GM12878 (cell line): ENCODE results near the gene CEP128. TPM values are rescaled to one million over a fixed set of nuclear protein-coding genes. Genes with fewer than 3 reads are reported as not detected.

Experiments
- ATAC-seq: fragments of 200-7000 bp; cut with Tn5 transposase; 3 replicates; pipeline ENCODE4 v1.9.1; 2020; ENCODE audit warnings: mild to moderate bottlenecking, moderate library complexity
- BruUV-seq: library from RNA; stranded (reverse); fragments of 400-500 nt; replicated peaks from 2 replicates; lab custom pipeline; 2021; lab: Mats Ljungman, UMichigan
- CTCF ChIA-PET: fragments of 300-600 bp; sonication (Branson Sonifier 250); formaldehyde crosslinking; extraction: SDS; loops from one replicate; lab custom pipeline; 2021; ENCODE audit warnings: inconsistent platforms; lab: Yijun Ruan, JAX
- POLR2A ChIA-PET: fragments of 350-600 bp; formaldehyde crosslinking; extraction: SDS; loops from one replicate; lab custom pipeline; 2021; ENCODE audit warnings: inconsistent platforms; lab: Charles Lee
- RAD21 ChIA-PET: fragments of 300-600 bp; sonication (Branson Sonifier 250); formaldehyde crosslinking; loops from one replicate; lab custom pipeline; 2023; ENCODE audit warnings: antibody characterized with exemption; ENCODE audit not compliant: unreplicated experiment; lab: Charles Lee
- SMC1A ChIA-PET: fragments of 300-600 bp; sonication (Branson Sonifier 250); formaldehyde crosslinking; loops from one replicate; lab custom pipeline; 2023; ENCODE audit not compliant: unreplicated experiment, uncharacterized antibody; lab: Charles Lee
- DNase-seq: peaks from one replicate; pipeline ENCODE4 v3.0.0-alpha.2; 2011; ENCODE audit warnings: low read depth, low spot score
- FAIRE-seq: peaks from 3 replicates; lab custom pipeline; 2011; peaks lifted over from hg19 to GRCh38; lab: Jason Lieb, UNC
- H2AFZ ChIP-seq: 2 replicates; pipeline ENCODE4 v1.6.0; 2011; ENCODE audit warnings: low read depth, low read length, control low read depth; ENCODE audit not compliant: control insufficient read depth
- H3K27ac ChIP-seq: 2 replicates; pipeline ENCODE4 v1.5.1; 2011; ENCODE audit warnings: control low read depth; ENCODE audit not compliant: control insufficient read depth, insufficient read depth
- H3K27me3 ChIP-seq, 2 experiments: replicated peaks in 1 of 2; 2 replicates each; pipeline versions ENCODE4 v1.6.0 to v1.6.1; 2011; ENCODE audit warnings: low read length in 1 of 2; ENCODE audit not compliant: control insufficient read depth in 2 of 2, insufficient read depth in 2 of 2
- H3K36me3 ChIP-seq, 2 experiments: 2 replicates each; pipeline ENCODE4 v1.5.1; 2011; ENCODE audit warnings: low read length in 1 of 2; ENCODE audit not compliant: control insufficient read depth in 2 of 2, insufficient read depth in 2 of 2
- H3K4me1 ChIP-seq: 2 replicates; pipeline ENCODE4 v1.6.1; 2011; ENCODE audit warnings: mild to moderate bottlenecking, low read length, moderate library complexity, mixed read lengths; ENCODE audit not compliant: control insufficient read depth, insufficient read depth
- H3K4me2 ChIP-seq: 2 replicates; pipeline ENCODE4 v1.6.0; 2011; ENCODE audit warnings: control low read depth; ENCODE audit not compliant: control insufficient read depth, insufficient read depth
- H3K4me3 ChIP-seq: fragments of 200-600 bp; sonication (generic); 2 replicates; pipeline ENCODE4 v1.5.1; 2016
- H3K79me2 ChIP-seq: 2 replicates; pipeline ENCODE4 v1.6.0; 2011; ENCODE audit warnings: low read length; ENCODE audit not compliant: control insufficient read depth, insufficient read depth
- H3K9ac ChIP-seq: 2 replicates; pipeline ENCODE4 v1.8.0; 2011; ENCODE audit warnings: low read length, control low read depth, mixed read lengths; ENCODE audit not compliant: control insufficient read depth, insufficient read depth
- H3K9me3 ChIP-seq: replicated peaks from 3 replicates; pipeline ENCODE4 v1.5.1; 2011; ENCODE audit warnings: mild to moderate bottlenecking, low read length; ENCODE audit not compliant: control insufficient read depth, insufficient read depth
- H4K20me1 ChIP-seq: 2 replicates; pipeline ENCODE4 v1.6.0; 2011; ENCODE audit not compliant: control insufficient read depth, insufficient read depth
- CEBPB ChIP-seq, 2 experiments: fragments of 150-350 bp in 1 of 2; IDR thresholded peaks; 2 replicates each; pipeline ENCODE4 v1.6.1; 2012 to 2014; ENCODE audit warnings: low read depth in 2 of 2, low read length in 2 of 2, borderline replicate concordance in 1 of 2, inconsistent platforms in 1 of 2
- CHD1 ChIP-seq: IDR thresholded peaks from 2 replicates; pipeline ENCODE4 v1.6.1; 2012; ENCODE audit warnings: low read depth, low read length, improper control_type of control experiment
- CHD4 ChIP-seq: fragments of 200-600 bp; sonication (generic); IDR thresholded peaks from 2 replicates; pipeline ENCODE4 v1.6.1; 2016; ENCODE audit warnings: mild to moderate bottlenecking
- FOS ChIP-seq: IDR thresholded peaks from 3 replicates; pipeline ENCODE4 v1.6.1; 2011; ENCODE audit warnings: borderline replicate concordance; ENCODE audit not compliant: insufficient read length; ENCODE audit errors: extremely low read depth
- GATAD2B ChIP-seq: fragments of 450-650 bp; conservative IDR thresholded peaks from 2 replicates; pipeline ENCODE4 v1.6.1; 2017; ENCODE audit warnings: low read depth, mild to moderate bottlenecking, moderate library complexity
- HDAC2 ChIP-seq: fragments of 200-600 bp; sonication (generic); IDR thresholded peaks from 2 replicates; pipeline ENCODE4 v1.6.1; 2017
- IKZF1 ChIP-seq: fragments of 450-650 bp; conservative IDR thresholded peaks from 2 replicates; pipeline ENCODE4 v1.6.1; 2017; ENCODE audit warnings: antibody characterized with exemption, mild to moderate bottlenecking
- MEF2A ChIP-seq: IDR thresholded peaks from 2 replicates; pipeline ENCODE4 v1.6.1; 2011; ENCODE audit warnings: low read depth, mild to moderate bottlenecking, low read length, moderate library complexity; ENCODE audit not compliant: insufficient read depth
- MYC ChIP-seq: IDR thresholded peaks from 2 replicates; pipeline ENCODE4 v1.6.1; 2011; ENCODE audit warnings: mild to moderate bottlenecking, low read length, moderate library complexity, inconsistent platforms; ENCODE audit not compliant: insufficient read depth, insufficient replicate concordance, insufficient read length, severe bottlenecking
- SIN3A ChIP-seq: IDR thresholded peaks from 2 replicates; pipeline ENCODE4 v1.6.1; 2012; ENCODE audit warnings: low read depth, low read length, improper control_type of control experiment
- SMAD5 ChIP-seq: IDR thresholded peaks from 2 replicates; pipeline ENCODE4 v1.6.1; 2016; ENCODE audit warnings: antibody characterized with exemption, low read depth
- SMARCA5 ChIP-seq: fragments of 450-650 bp; IDR thresholded peaks from 2 replicates; pipeline ENCODE4 v1.6.1; 2017; ENCODE audit warnings: mild to moderate bottlenecking
- SPI1 ChIP-seq: IDR thresholded peaks from 2 replicates; pipeline ENCODE4 v1.6.1; 2011; ENCODE audit warnings: low read depth, mild to moderate bottlenecking, low read length, moderate library complexity, borderline replicate concordance; ENCODE audit not compliant: insufficient read depth
- SREBF1 ChIP-seq: IDR thresholded peaks from 2 replicates; pipeline ENCODE4 v1.6.1; 2012; ENCODE audit warnings: mild to moderate bottlenecking, low read length
- TCF7 ChIP-seq: IDR thresholded peaks from 2 replicates; pipeline ENCODE4 v1.6.1; 2014; ENCODE audit warnings: antibody characterized with exemption, borderline replicate concordance
- WGBS: methylation state at CpG from one replicate; pipeline ENCODE4 v1.1.6; 2016; ENCODE audit warnings: low lambda C conversion rate; ENCODE audit not compliant: insufficient replicate concordance, insufficient coverage; ENCODE audit errors: missing lambda C conversion rate; 5-methylcytosine and 5-hydroxymethylcytosine counted together
- in situ Hi-C: fragments of 300-500 bp; cut with MboI; formaldehyde crosslinking; loops from 9 replicates; pipeline ENCODE4 v1.14.3; 2018; ENCODE audit warnings: mixed read lengths
- intact Hi-C: fragments of 100-400 bp; cut with micrococcal nuclease; formaldehyde crosslinking; loops from one replicate; pipeline ENCODE4 v1.14.2; 2022; ENCODE audit not compliant: unreplicated experiment
- polyA plus RNA-seq, 11 experiments: library from polyadenylated mRNA; depleted of rRNA in 4 of 11; unstranded in 6 of 11; stranded (reverse) in 5 of 11; fragments of >200 nt; fragmentation: Nextera tagmentation in 4 of 11; fragmentation: Illumina TruSeq in 1 of 11; extraction: Ambion mirVana in 4 of 11; extraction: Trizol in 1 of 11; gene quantifications; 1 replicate in 1 of 11; 2 replicates in 10 of 11; pipeline versions ENCODE4 v1.2.1 to v1.2.3, GENCODE V29; 2011 to 2016; ENCODE audit warnings: inconsistent platforms in 2 of 11, missing spikeins in 2 of 11, low read depth in 1 of 11
- total RNA-seq, 4 experiments: library from RNA; depleted of rRNA in 3 of 4; stranded (reverse); fragments of >200 nt in 3 of 4; fragmentation: Illumina TruSeq in 1 of 4; extraction: Trizol in 1 of 4; gene quantifications; 2 replicates each; pipeline versions ENCODE4 v1.2.1 to v1.2.3, GENCODE V29; 2013 to 2021
- TF ChIP-seq, protein P1 (sequence below): IDR thresholded peaks from 2 replicates; pipeline ENCODE4 v1.6.1; 2011; ENCODE audit warnings: low read depth, mild to moderate bottlenecking, low read length, moderate library complexity, borderline replicate concordance; ENCODE audit errors: extremely low read depth

The CEP128 gene
- total and polyA plus RNA-seq, 10 of the 15 experiments (the other 5 are each of a cell fraction or from before 2014, with no cell fraction given): 1.1 to 6.7 (median 3.4) TPM

DNA sequence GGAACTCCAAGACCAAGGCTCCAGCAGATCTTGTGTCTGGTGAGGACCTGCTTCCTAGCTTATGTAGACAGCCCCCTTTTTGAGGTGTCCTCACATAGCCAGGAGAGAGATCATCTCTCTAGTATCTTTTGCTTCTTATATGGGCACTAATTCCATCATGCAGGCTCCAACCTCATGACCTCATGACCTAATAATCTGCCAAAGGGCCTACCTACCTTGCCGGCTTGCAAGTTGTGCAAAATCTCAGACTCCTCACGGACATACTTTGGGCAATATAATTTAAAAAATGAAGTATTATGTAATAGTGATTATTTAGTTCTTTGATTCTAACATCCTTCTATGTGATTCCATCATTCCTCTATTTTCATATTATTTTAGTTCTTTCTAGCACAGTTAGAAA lies 397.2 kb downstream of the CEP128 start:
- Histone ChIP-seq H3K9me3 (no peaks in the 10 kb centered on the region), H3K9ac (no peak overlapping the region), H3K27ac (no peak overlapping the region), H3K79me2 (no peaks in the 10 kb centered on the region), H3K4me1 (no peaks in the 10 kb centered on the region), H3K36me3 (no peaks in the 10 kb centered on the region), H3K4me3 (no peak overlapping the region), H2AFZ (no peak overlapping the region), H3K4me2 (no peak overlapping the region), H4K20me1 (no peaks in the 10 kb centered on the region), H3K27me3 (no peaks in the 10 kb centered on the region)
- in situ Hi-C loops: no loop called here
- ChIA-PET RAD21 (no interaction called here), POLR2A (no interaction called here), SMC1A (no interaction called here), CTCF (no interaction called here)
- no TSS peak for BruUV-seq
- DNase-seq: no peak
- 78% methylated on average over 2 of the region's 2 CpGs for WGBS
- no peak for ATAC-seq
- FAIRE-seq: no peak
- TF ChIP-seq, protein P1, sequence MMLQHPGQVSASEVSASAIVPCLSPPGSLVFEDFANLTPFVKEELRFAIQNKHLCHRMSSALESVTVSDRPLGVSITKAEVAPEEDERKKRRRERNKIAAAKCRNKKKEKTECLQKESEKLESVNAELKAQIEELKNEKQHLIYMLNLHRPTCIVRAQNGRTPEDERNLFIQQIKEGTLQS: no peak
- no peak for TF ChIP-seq TCF7
- no peak for TF ChIP-seq MEF2A
- no peak for TF ChIP-seq CHD1
- no peak for TF ChIP-seq HDAC2
- TF ChIP-seq SREBF1: no peak
- no peak for TF ChIP-seq IKZF1
- TF ChIP-seq SMAD5: no peak
- no peak for TF ChIP-seq CEBPB (IDR thresholded peaks at IDR 0.05; ENCODE audit: borderline replicate concordance in 1 of 2, low read depth in 2 of 2, low read length in 2 of 2)
- no peak for TF ChIP-seq MYC
- no peak for TF ChIP-seq CHD4
- no peak for TF ChIP-seq FOS
- no peak for TF ChIP-seq SMARCA5
- no peak for TF ChIP-seq SIN3A
- no peak for TF ChIP-seq GATAD2B
- TF ChIP-seq SPI1: no peak
- intact Hi-C loops: no loop called here
